OCI-LY1 (cell line): ENCODE data around the gene PRRC2A.

ENCODE experiments used
- EZH2 ChIP-seq: fragments of 200-600 bp; sonication (generic), shearing (Covaris generic); IDR thresholded peaks from 2 replicates; pipeline ENCODE4 v1.8.0; 2017; ENCODE audit warnings: borderline replicate concordance, mixed run types, mild to moderate bottlenecking, antibody characterized with exemption, low read length, moderate library complexity, mixed read lengths
- TF ChIP-seq, protein P1 (sequence below): fragments of 200-600 bp; sonication (generic), shearing (Covaris generic); IDR thresholded peaks from 2 replicates; pipeline ENCODE4 v1.5.1; 2017; ENCODE audit warnings: mild to moderate bottlenecking, antibody characterized with exemption, low read length, moderate library complexity, mixed read lengths

DNA sequence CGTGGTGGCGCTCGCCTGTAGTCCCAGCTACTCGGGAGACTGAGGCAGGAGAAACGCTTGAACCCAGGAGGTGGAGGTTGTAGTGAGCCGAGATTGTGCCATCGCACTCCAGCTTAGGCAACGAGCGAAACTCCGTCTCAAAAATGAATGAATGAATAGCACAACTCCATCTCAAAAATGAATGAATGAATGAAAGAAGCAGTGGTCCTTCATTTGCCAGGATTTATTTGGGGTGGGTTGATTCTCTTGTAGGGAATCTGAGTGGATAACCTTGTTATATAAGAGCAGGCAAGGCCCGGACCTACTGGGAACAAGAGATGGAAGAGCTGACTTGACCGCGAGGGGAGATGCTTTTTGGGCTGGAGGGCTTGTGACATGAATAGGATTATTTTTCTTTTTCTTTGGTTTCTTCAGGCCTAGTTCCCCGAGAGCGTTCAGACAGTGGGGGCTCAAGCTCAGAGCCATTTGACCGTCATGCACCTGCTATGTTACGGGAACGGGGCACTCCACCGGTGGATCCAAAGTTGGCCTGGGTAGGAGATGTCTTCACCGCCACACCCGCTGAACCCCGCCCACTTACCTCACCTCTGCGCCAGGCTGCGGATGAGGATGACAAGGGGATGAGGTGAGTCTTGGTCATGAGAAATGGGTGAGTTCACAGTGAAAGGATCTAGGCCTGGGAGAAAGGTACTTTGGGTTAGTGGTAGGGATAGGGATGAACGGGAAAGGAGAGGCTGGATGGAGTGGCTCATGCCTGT, 9.8 kb downstream of the PRRC2A start:
- TF ChIP-seq, protein P1, sequence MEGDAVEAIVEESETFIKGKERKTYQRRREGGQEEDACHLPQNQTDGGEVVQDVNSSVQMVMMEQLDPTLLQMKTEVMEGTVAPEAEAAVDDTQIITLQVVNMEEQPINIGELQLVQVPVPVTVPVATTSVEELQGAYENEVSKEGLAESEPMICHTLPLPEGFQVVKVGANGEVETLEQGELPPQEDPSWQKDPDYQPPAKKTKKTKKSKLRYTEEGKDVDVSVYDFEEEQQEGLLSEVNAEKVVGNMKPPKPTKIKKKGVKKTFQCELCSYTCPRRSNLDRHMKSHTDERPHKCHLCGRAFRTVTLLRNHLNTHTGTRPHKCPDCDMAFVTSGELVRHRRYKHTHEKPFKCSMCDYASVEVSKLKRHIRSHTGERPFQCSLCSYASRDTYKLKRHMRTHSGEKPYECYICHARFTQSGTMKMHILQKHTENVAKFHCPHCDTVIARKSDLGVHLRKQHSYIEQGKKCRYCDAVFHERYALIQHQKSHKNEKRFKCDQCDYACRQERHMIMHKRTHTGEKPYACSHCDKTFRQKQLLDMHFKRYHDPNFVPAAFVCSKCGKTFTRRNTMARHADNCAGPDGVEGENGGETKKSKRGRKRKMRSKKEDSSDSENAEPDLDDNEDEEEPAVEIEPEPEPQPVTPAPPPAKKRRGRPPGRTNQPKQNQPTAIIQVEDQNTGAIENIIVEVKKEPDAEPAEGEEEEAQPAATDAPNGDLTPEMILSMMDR: no peak
- no peak for TF ChIP-seq EZH2
